Mesodermal cell (in vitro differentiated cells): ENCODE data around the gene EML2.

Experiments
- H3K27ac ChIP-seq: 2 replicates; pipeline ENCODE4 v1.7.0; 2013; ENCODE audit warnings: mild to moderate bottlenecking, low read depth, low read length, moderate library complexity; ENCODE audit not compliant: severe bottlenecking
- H3K36me3 ChIP-seq: 2 replicates; pipeline ENCODE4 v1.7.1; 2013; ENCODE audit warnings: mild to moderate bottlenecking, low read length, moderate library complexity; ENCODE audit not compliant: control insufficient read depth, insufficient read depth
- H3K4me1 ChIP-seq: one replicate; pipeline ENCODE4 v1.7.1; 2013; ENCODE audit warnings: mild to moderate bottlenecking, low read length; ENCODE audit not compliant: insufficient read depth, control insufficient read depth, poor library complexity, severe bottlenecking
- H3K4me3 ChIP-seq: 2 replicates; pipeline ENCODE4 v1.7.0; 2013; ENCODE audit warnings: low read length, control low read depth, mild to moderate bottlenecking; ENCODE audit not compliant: insufficient read depth, poor library complexity, severe bottlenecking; ENCODE audit errors: extremely low read depth
- H3K9me3 ChIP-seq: 2 replicates; pipeline ENCODE4 v1.7.1; 2013; ENCODE audit warnings: mild to moderate bottlenecking, low read length, moderate library complexity; ENCODE audit not compliant: control insufficient read depth
- WGBS, 2 experiments: methylation state at CpG; one replicate each; pipeline ENCODE4 v1.1.5; 2013; ENCODE audit warnings: missing lambda C conversion rate in 2 of 2; ENCODE audit not compliant: insufficient coverage in 2 of 2; 5-methylcytosine and 5-hydroxymethylcytosine counted together

Gene EML2

DNA sequence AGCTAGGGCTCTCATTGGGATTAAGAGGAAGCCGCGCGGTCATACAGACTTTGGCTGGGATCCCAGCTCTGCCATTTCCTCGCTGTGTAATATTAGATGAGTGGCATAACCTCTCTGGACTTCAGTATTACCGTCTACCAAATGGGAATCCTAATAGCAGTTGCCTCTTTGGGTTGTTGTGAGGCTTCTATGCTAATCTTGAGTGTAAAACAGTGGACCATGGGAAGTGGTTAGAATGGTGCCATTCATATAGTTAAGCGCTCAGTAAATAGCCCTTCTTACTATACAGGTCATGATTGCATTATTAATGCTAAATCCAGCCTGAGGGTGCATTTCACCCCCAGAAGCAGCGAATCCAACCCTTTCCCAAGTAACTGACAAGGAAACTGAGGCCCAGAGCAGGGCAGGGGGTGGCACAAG lies 54.0 kb downstream of the EML2 start:
- H3K27ac ChIP-seq, result peak overlapping the region; percentile 96
- peak overlapping the region; percentile 65 for H3K4me3 ChIP-seq
- no peaks in the 10 kb centered on the region for H3K36me3 ChIP-seq
- H3K9me3 ChIP-seq, result no peaks in the 10 kb centered on the region
- H3K4me1 ChIP-seq, result no peaks in the 10 kb centered on the region
- 63 to 67% methylated on average over 3 to 6 of the region's 7 CpGs for WGBS, 2 experiments

GRCh38 chr19:45584332-45585157 lies 54.7 kb downstream of the EML2 start, which contains the start of gene OPA3:
Gene OPA3, minus strand, starts transcription at chr19:45584802. Its CDS starts 38 bp downstream, at chr19:45584764.
- no peaks in the 10 kb centered on the region for H3K9me3 ChIP-seq
- peak within 1 kb of the TSS; percentile 65 for H3K4me3 ChIP-seq
- H3K4me1 ChIP-seq, result no peaks in the 10 kb centered on the region
- peak within 1 kb of the TSS; percentile 96 for H3K27ac ChIP-seq
- no peaks in the 10 kb centered on the region for H3K36me3 ChIP-seq
- 0 to 1% methylated on average over 49 to 50 of the region's 63 CpGs for WGBS, 2 experiments

DNA sequence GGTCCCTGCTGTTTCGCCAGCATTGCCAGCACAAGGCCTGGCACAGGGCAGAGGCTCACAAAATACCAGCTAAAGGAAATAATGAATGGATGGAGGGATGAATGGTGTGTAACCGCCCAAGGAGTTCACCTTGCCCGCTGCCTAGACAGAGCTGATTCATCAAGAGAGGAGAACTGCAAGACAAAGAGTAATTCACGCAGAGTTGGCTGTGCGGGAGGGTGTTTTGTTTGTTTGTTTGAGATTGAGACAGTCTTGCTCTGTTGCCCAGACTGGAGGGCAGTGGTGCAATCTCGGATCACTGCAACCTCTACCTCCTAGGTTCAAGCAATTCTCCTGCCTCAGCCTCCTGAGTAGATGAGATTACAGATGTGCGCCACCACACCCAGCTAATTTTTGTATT lies 57.6 kb downstream of the EML2 start:
- H3K9me3 ChIP-seq, result no peaks in the 10 kb centered on the region
- H3K4me3 ChIP-seq, result no peak overlapping the region
- no peaks in the 10 kb centered on the region for H3K36me3 ChIP-seq
- no peak overlapping the region for H3K27ac ChIP-seq
- H3K4me1 ChIP-seq, result peaks cover 21% of the 10 kb centered on the region
- 96 to 100% methylated on average over 4 to 7 of the region's 7 CpGs for WGBS, 2 experiments

DNA sequence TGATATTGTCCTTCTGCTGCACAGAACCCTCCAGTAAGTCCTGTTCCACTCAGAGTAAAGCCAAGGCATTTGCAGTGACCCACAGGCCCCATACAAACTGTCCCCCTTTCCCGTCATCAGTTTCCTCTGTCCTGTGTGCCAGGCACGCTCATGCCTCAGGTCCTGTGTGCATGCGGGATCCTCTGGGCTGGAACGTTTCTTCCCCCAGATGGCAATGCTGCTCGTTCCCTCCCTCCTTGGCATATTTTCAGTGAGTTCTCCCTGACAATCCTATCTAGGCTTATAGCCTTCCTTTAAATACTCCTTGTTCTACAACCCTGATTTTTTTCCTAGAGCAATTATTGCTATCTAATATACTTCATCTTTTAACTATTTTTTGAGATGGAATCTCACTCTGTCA lies 60.3 kb downstream of the EML2 start:
- Histone ChIP-seq H3K27ac (no peak overlapping the region), H3K36me3 (no peaks in the 10 kb centered on the region), H3K9me3 (no peaks in the 10 kb centered on the region), H3K4me1 (peaks cover 24% of the 10 kb centered on the region), H3K4me3 (no peak overlapping the region)
- 95 to 96% methylated on average over 5 of the region's 5 CpGs for whole genome bisulfite sequencing, 2 experiments

GRCh38 chr19:45577111-45577905 lies 61.9 kb downstream of the EML2 start:
- 61 to 66% methylated on average over 10 to 11 of the region's 11 CpGs for WGBS, 2 experiments
- no peaks in the 10 kb centered on the region for H3K9me3 ChIP-seq

GRCh38 chr19:45576682-45577081 lies 62.5 kb downstream of the EML2 start:
- H3K36me3 ChIP-seq, result peaks cover 2% of the 10 kb centered on the region
- peak overlapping the region; percentile 85 for H3K27ac ChIP-seq
- 96 to 97% methylated on average over 3 of the region's 3 CpGs for WGBS, 2 experiments
- H3K4me3 ChIP-seq, result no peak overlapping the region
- H3K9me3 ChIP-seq, result no peaks in the 10 kb centered on the region
- H3K4me1 ChIP-seq, result peaks cover 24% of the 10 kb centered on the region

More at GRCh38 chr19:45577111-45577905, 61.9 kb downstream of the EML2 start:
- Histone ChIP-seq H3K27ac (peak overlapping the region; percentile 85), H3K4me3 (no peak overlapping the region), H3K36me3 (no peaks in the 10 kb centered on the region), H3K4me1 (peaks cover 24% of the 10 kb centered on the region)

- WGBS, 2 experiments, result 95 to 97% methylated on average over 3 to 5 of the region's 5 CpGs
- H3K36me3 ChIP-seq, result peaks cover 3% of the 10 kb centered on the region
- no peaks in the 10 kb centered on the region for H3K9me3 ChIP-seq
- H3K4me1 ChIP-seq, result peaks cover 24% of the 10 kb centered on the region
- no peak overlapping the region for H3K4me3 ChIP-seq
- H3K27ac ChIP-seq, result no peak overlapping the region
Measured at GRCh38 chr19:45575216-45575615, 64.0 kb downstream of the EML2 start.

DNA sequence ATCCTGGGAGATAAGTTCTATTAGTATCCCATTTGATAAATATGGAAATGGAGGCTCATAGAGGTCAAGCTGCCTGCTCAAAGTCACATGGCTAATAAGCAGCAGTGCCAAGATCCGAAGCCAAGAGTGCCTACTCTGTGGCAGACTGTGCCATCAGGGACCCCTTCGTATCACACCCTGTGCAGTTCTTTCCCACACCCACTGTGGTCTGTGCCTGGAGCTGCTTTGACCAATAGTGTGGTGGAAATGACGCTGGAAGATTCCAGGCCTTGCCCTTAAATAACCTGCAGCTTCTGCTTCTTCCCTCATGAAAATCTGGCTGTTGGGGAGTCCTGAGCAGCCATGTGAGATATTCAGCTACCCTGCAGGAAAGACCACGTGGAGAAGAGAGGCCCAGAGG lies 64.7 kb downstream of the EML2 start:
- 83 to 95% methylated on average over 4 of the region's 4 CpGs for WGBS, 2 experiments
- Histone ChIP-seq H3K27ac (no peak overlapping the region), H3K4me3 (no peak overlapping the region), H3K9me3 (no peaks in the 10 kb centered on the region), H3K36me3 (peaks cover 3% of the 10 kb centered on the region), H3K4me1 (peaks cover 24% of the 10 kb centered on the region)

DNA sequence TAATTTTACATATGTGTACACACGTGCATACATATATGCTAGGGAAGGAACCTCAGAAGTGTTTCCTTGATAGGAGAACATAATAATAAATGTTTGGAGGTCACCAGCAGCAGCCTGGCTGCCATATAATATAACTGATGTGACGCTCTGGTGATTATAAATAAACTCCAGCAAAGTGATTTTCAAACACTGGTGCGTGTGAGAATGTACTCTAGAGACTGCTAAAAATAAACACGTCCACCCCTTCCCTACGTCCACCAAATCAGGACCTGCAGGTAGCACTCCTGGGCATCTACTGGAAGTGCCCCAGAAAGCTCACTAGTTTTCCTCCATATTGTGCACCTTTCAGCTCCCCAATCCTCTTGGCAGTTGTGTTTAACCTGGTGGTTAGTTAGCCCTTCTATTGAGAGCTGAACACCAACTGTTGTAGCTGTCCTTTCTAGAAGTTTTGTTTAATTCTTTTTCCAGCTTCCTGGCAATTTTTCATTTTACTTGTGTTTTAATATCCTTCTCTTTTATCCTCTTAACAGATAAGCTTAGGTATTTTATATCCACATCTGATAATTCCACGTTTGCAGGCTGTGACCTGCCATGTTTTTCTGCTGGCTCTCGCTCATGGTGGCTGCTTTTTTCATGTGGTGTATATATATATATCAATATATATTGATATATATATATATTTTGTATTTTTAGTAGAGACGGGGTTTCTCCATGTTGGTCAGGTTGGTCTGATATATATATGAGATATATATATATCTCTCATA lies 67.6 kb downstream of the EML2 start:
- peaks cover 4% of the 10 kb centered on the region for H3K4me1 ChIP-seq
- WGBS, 2 experiments, result 95 to 100% methylated on average over 3 to 5 of the region's 8 CpGs
- H3K27ac ChIP-seq, result no peak overlapping the region
- H3K36me3 ChIP-seq, result peaks cover 3% of the 10 kb centered on the region
- H3K9me3 ChIP-seq, result no peaks in the 10 kb centered on the region
- H3K4me3 ChIP-seq, result no peak overlapping the region

DNA sequence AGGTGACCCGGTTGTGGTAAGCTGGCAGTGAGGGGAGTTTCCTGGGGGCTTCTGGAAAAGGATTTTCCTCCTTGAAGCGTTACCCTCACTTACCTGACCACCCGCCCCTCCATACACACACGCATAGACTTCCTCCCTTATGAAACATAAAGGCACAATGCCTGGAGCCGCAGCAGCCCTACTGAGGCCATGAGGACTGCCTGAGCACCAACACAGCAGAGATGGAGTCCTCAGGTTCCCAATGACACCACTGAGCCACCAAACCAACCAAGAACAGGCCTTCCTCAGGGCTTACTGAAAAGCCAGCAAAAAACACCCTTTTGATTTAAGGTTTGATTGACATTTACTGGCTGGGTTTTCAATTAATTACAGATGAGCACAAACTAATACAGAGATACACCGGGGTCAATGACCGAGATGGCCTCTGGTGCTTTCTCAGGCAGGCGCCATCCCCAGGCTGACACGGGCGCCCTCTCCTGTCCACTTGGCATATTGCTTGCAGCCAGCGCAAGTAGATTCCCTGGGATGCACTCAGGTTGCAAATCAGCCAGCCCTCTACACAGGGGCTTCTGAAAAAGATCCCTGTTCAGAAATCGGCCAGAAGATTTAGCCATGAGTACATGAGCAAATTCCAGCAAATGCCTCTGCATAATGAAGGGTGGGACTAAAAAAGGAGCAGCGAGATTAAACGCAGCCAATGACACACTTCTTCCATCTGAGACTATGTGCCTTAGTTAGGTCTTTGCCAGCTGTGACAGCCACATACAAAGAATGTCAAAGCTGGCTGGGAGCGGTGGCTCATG lies 69.4 kb downstream of the EML2 start:
- 37 to 48% methylated on average over 9 to 14 of the region's 15 CpGs for WGBS, 2 experiments
- H3K4me3 ChIP-seq, result no peak overlapping the region
- no peaks in the 10 kb centered on the region for H3K9me3 ChIP-seq
- H3K4me1 ChIP-seq, result no peaks in the 10 kb centered on the region
- peaks cover 3% of the 10 kb centered on the region for H3K36me3 ChIP-seq
- H3K27ac ChIP-seq, result no peak overlapping the region
